Neutrophil (primary cell): ENCODE measurements around the gene CAVIN1.

Source experiments
- H3K27ac ChIP-seq: fragments of 200-600 bp; sonication (generic); 2 replicates; pipeline ENCODE4 v1.5.1; 2016; ENCODE audit warnings: mild to moderate bottlenecking, moderate library complexity
- H3K27me3 ChIP-seq: fragments of 200-600 bp; sonication (generic); 2 replicates; pipeline ENCODE4 v1.6.0; 2016; ENCODE audit warnings: mild to moderate bottlenecking
- H3K36me3 ChIP-seq: fragments of 200-600 bp; sonication (generic); 2 replicates; pipeline ENCODE4 v1.5.1; 2017
- H3K4me1 ChIP-seq, 2 experiments: fragments of 200-600 bp in 1 of 2; sonication (generic) in 1 of 2; 1 replicate in 1 of 2; 2 replicates in 1 of 2; pipeline versions ENCODE4 v1.5.1 to v1.6.1; 2013 to 2016; ENCODE audit warnings: low read depth in 1 of 2, low read length in 1 of 2, mild to moderate bottlenecking in 1 of 2, moderate library complexity in 1 of 2; ENCODE audit not compliant: control insufficient read depth in 1 of 2, insufficient read depth in 1 of 2
- H3K4me3 ChIP-seq, 2 experiments: fragments of 200-600 bp in 1 of 2; sonication (generic) in 1 of 2; 1 replicate in 1 of 2; 2 replicates in 1 of 2; pipeline ENCODE4 v1.5.1; 2013 to 2016; ENCODE audit warnings: low read depth in 1 of 2, low read length in 1 of 2, mild to moderate bottlenecking in 1 of 2, moderate library complexity in 1 of 2
- H3K9me3 ChIP-seq: fragments of 200-600 bp; sonication (generic); 2 replicates; pipeline ENCODE4 v1.5.1; 2016
- CTCF ChIP-seq: fragments of 200-600 bp; sonication (generic); IDR thresholded peaks from 2 replicates; pipeline ENCODE4 v1.5.1; 2016; ENCODE audit warnings: antibody characterized with exemption

The CAVIN1 gene

GRCh38 chr17:42422958-42423712 lies at the start of gene CAVIN1:
Gene CAVIN1 (minus strand): TSS chr17:42423256. CDS start chr17:42423097, 159 bp downstream.
- TF ChIP-seq CTCF = no peak
- Histone ChIP-seq H3K4me3 (peak within 1 kb of the TSS; percentile 57 to 69), H3K27me3 (peaks cover 71% of the 10 kb centered on the region), H3K36me3 (no peaks in the 10 kb centered on the region), H3K4me1 (peaks cover 41 to 42% of the 10 kb centered on the region in 2 experiments), H3K9me3 (no peaks in the 10 kb centered on the region), H3K27ac (no peak within 1 kb of the TSS)

DNA sequence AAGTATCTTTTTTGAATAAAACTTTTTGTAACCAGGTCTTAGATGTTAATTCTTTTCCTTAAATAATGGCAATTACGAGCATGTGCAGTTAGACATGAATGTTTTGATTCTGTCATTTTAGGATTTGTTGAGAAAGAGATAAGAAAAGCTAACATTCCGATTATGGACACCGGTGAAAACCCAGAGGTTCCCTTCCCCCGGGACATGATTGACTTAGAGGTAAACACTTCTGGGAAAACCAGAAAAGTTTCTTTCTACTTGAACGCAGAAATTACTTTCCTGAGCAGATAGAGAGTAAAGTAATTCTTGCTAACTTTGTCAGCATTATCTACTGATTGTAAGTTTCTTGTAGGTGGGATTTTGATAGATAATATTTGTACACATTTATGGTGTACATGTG lies 44.8 kb upstream of the CAVIN1 start:
- Histone ChIP-seq H3K36me3 (peaks cover 99% of the 10 kb centered on the region), H3K9me3 (no peaks in the 10 kb centered on the region), H3K4me1 (no peaks in the 10 kb centered on the region), H3K27ac (no peak overlapping the region), H3K27me3 (no peaks in the 10 kb centered on the region), H3K4me3 (no peak overlapping the region)
- no peak for TF ChIP-seq CTCF

DNA sequence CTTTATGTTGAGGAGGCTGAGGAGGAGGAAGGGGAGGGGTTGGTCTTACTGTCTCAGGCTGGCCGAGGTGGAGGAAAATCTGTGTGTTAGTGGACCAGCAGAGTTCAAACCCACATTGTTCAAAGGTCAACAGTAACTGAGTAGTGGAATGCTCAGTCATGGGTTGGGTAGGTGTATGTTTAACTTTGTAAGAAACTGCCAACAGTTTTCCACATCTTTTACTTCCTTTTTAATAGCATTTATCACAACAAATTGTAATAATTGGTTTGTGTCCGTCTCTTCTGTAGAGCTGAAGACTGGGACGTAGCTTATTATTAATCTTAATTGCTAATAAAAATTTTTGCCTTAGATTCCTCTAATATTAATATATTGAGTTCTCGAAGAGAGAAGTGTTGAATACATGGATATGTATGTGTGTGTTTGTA lies 40.9 kb upstream of the CAVIN1 start:
- Histone ChIP-seq H3K9me3 (no peaks in the 10 kb centered on the region), H3K36me3 (peaks cover 84% of the 10 kb centered on the region)

DNA sequence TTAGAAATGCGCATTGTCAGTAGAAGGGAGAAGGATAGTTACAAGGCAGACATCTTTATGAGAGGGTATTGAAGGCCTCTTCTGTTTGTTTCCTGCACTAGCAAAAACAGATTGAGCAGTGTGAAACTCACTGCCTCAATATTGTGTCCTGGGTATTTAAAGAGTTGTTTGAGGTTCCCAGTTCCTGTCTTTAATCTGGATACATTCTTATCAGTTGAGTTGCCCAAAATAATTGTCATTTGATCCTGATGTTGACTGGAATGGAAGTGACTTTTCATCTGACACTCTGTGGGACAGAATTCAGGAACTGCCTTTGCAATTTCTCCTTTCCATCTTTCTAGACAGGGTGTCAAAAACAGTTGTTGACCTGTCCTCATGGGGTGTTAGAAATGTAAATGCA lies 37.3 kb upstream of the CAVIN1 start:
- no peaks in the 10 kb centered on the region for H3K27me3 ChIP-seq
- H3K36me3 ChIP-seq = peaks cover 47% of the 10 kb centered on the region
- H3K9me3 ChIP-seq = no peaks in the 10 kb centered on the region
- H3K27ac ChIP-seq = peak overlapping the region; percentile 97
- no peak for TF ChIP-seq CTCF
- H3K4me1 ChIP-seq = peaks cover 51 to 52% of the 10 kb centered on the region in 2 experiments
- H3K4me3 ChIP-seq = peak overlapping the region; percentile 87 to 90

More for the DNA sequence above, 40.9 kb upstream of the CAVIN1 start:
- Histone ChIP-seq H3K4me3 (no peak overlapping the region), H3K27me3 (no peaks in the 10 kb centered on the region), H3K27ac (no peak overlapping the region), H3K4me1 (peaks cover 20 to 23% of the 10 kb centered on the region in 2 experiments)
- no peak for TF ChIP-seq CTCF

DNA sequence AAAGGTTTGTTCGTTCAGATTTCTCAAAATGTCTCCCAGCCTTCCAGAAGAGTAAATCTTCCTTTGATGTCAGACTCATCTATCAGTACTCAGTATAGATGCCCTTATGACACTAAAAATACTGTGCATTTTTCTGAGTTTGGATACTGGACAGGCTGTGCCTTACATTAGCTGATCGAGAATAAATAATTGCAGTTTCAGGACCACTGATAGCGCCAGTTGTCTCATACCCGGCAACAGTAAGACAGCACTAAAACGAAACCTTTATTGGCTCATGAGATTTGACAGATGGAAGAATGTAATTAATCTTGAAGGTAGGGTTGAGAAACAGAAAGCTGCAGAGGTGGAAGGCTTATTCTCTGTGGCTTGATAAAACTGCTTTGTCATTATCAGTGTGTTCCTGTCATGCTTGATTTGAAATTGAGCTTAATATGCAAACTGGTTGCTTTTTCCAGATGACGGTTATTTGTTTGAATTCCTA lies 36.8 kb upstream of the CAVIN1 start:
- Histone ChIP-seq H3K4me3 (peak overlapping the region; percentile 87 to 90), H3K27me3 (no peaks in the 10 kb centered on the region), H3K9me3 (no peaks in the 10 kb centered on the region), H3K36me3 (peaks cover 42% of the 10 kb centered on the region), H3K4me1 (peaks cover 56 to 57% of the 10 kb centered on the region in 2 experiments), H3K27ac (peak overlapping the region; percentile 97)
- TF ChIP-seq CTCF = no peak
